Measurements from ENCODE around the gene B4GALNT3.

B4GALNT3 gene

GRCh38 chr12:499837-500458, 40.2 kb downstream of the B4GALNT3 start:
- Histone ChIP-seq H3K9ac (no peak overlapping the region), H3K9me3 (replicated peaks in 1 of 11) (no peaks in the 10 kb centered on the region), H4K20me1 (no peaks in the 10 kb centered on the region), H3K4me3 (no peak overlapping the region), H3K27me3 (no peaks in the 10 kb centered on the region), H3K4me1 (peaks cover 0 to 17% (median 0%) of the 10 kb centered on the region in 10 experiments; a peak in 6 of 20 replicates), H3K36me3 (no peaks in the 10 kb centered on the region), H3K27ac (no peak overlapping the region), H3K4me2 (no peak overlapping the region)
- TF ChIP-seq Cebpa-rat (IDR thresholded peaks at IDR 0.05): no peak

GRCh38 chr12:501722-502447, 42.1 kb downstream of the B4GALNT3 start:
- Histone ChIP-seq H3K4me2 (no peak overlapping the region), H3K9me3 (replicated peaks in 1 of 11) (no peaks in the 10 kb centered on the region), H4K20me1 (no peaks in the 10 kb centered on the region), H3K36me3 (no peaks in the 10 kb centered on the region), H3K27ac (no peak overlapping the region), H3K27me3 (no peaks in the 10 kb centered on the region), H3K9ac (no peak overlapping the region), H3K4me3 (no peak overlapping the region), H3K4me1 (peaks cover 0 to 17% (median 0%) of the 10 kb centered on the region in 10 experiments; a peak in 6 of 20 replicates)
- TF ChIP-seq Cebpa-rat (IDR thresholded peaks at IDR 0.05): no peak

- Histone ChIP-seq H3K9ac (no peak overlapping the region), H4K20me1 (no peaks in the 10 kb centered on the region), H3K4me3 (no peak overlapping the region), H3K4me2 (peak overlapping the region in 1 of 11 experiments; percentile 24; a peak in 1 of 22 replicates), H3K27ac (no peak overlapping the region), H3K27me3 (no peaks in the 10 kb centered on the region), H3K4me1 (peaks cover 0 to 13% (median 0%) of the 10 kb centered on the region in 10 experiments; a peak in 6 of 20 replicates), H3K9me3 (replicated peaks in 1 of 11) (no peaks in the 10 kb centered on the region), H3K36me3 (no peaks in the 10 kb centered on the region)
- TF ChIP-seq Cebpa-rat (IDR thresholded peaks at IDR 0.05): no peak
Measured at GRCh38 chr12:503111-503761, 43.5 kb downstream of the B4GALNT3 start.

GRCh38 chr12:505221-505620, 45.5 kb downstream of the B4GALNT3 start:
- H3K27me3 ChIP-seq: no peaks in the 10 kb centered on the region
- no peak overlapping the region for H3K4me3 ChIP-seq
- H3K27ac ChIP-seq: no peak overlapping the region
- no peaks in the 10 kb centered on the region for H3K9me3 ChIP-seq (replicated peaks in 1 of 11)
- no peak overlapping the region for H3K9ac ChIP-seq
- no peaks in the 10 kb centered on the region for H4K20me1 ChIP-seq
- H3K4me2 ChIP-seq: no peak overlapping the region
- no peak for TF ChIP-seq Cebpa-rat (IDR thresholded peaks at IDR 0.05)
- no peaks in the 10 kb centered on the region for H3K36me3 ChIP-seq
- peaks cover 11 to 23% (median 16%) of the 10 kb centered on the region in 10 experiments; a peak in 19 of 20 replicates for H3K4me1 ChIP-seq

- Histone ChIP-seq H3K27ac (no peak overlapping the region), H3K36me3 (no peaks in the 10 kb centered on the region), H3K9ac (no peak overlapping the region), H3K4me2 (no peak overlapping the region), H4K20me1 (no peaks in the 10 kb centered on the region), H3K27me3 (no peaks in the 10 kb centered on the region), H3K4me1 (peaks cover 11 to 23% (median 16%) of the 10 kb centered on the region in 10 experiments; a peak in 19 of 20 replicates), H3K9me3 (replicated peaks in 1 of 11) (no peaks in the 10 kb centered on the region), H3K4me3 (no peak overlapping the region)
- TF ChIP-seq Cebpa-rat (IDR thresholded peaks at IDR 0.05): no peak
Measured at GRCh38 chr12:507391-507796, 47.7 kb downstream of the B4GALNT3 start.

GRCh38 chr12:508145-508544, 48.4 kb downstream of the B4GALNT3 start:
- Histone ChIP-seq H3K4me2 (no peak overlapping the region), H3K27ac (no peak overlapping the region), H3K4me1 (peaks cover 11 to 20% (median 16%) of the 10 kb centered on the region in 10 experiments; a peak in 19 of 20 replicates), H3K4me3 (no peak overlapping the region), H3K9ac (no peak overlapping the region), H4K20me1 (no peaks in the 10 kb centered on the region), H3K27me3 (no peaks in the 10 kb centered on the region), H3K36me3 (no peaks in the 10 kb centered on the region), H3K9me3 (replicated peaks in 1 of 11) (no peaks in the 10 kb centered on the region; a peak in 1 of 22 replicates)
- TF ChIP-seq Cebpa-rat (IDR thresholded peaks at IDR 0.05): peak in 1 of 11 experiments; percentile 11; a peak in 1 of 22 replicates

- no peak overlapping the region for H3K27ac ChIP-seq
- TF ChIP-seq Cebpa-rat (IDR thresholded peaks at IDR 0.05): no peak
- no peaks in the 10 kb centered on the region for H3K27me3 ChIP-seq
- no peak overlapping the region for H3K9ac ChIP-seq
- no peaks in the 10 kb centered on the region for H3K36me3 ChIP-seq
- H3K4me1 ChIP-seq: peaks cover 11 to 17% (median 16%) of the 10 kb centered on the region in 10 experiments; a peak in 19 of 20 replicates
- peak overlapping the region in 10 of 11 experiments; percentile 33 to 64 (median 51); a peak in 20 of 22 replicates for H3K4me2 ChIP-seq
- no peak overlapping the region for H3K4me3 ChIP-seq
- peaks cover 0 to 3% (median 0%) of the 10 kb centered on the region in 11 experiments; a peak in 1 of 22 replicates for H3K9me3 ChIP-seq (replicated peaks in 1 of 11)
- no peaks in the 10 kb centered on the region for H4K20me1 ChIP-seq
Measured at GRCh38 chr12:508795-509194, 49.1 kb downstream of the B4GALNT3 start.

GRCh38 chr12:509500-509899, 49.8 kb downstream of the B4GALNT3 start:
- peaks cover 11 to 17% (median 16%) of the 10 kb centered on the region in 10 experiments; a peak in 19 of 20 replicates for H3K4me1 ChIP-seq
- no peak overlapping the region for H3K4me3 ChIP-seq
- no peaks in the 10 kb centered on the region for H3K36me3 ChIP-seq
- H4K20me1 ChIP-seq: no peaks in the 10 kb centered on the region
- H3K9me3 ChIP-seq (replicated peaks in 1 of 11): peaks cover 0 to 6% (median 0%) of the 10 kb centered on the region in 11 experiments; a peak in 1 of 22 replicates
- no peak overlapping the region for H3K27ac ChIP-seq
- H3K27me3 ChIP-seq: no peaks in the 10 kb centered on the region
- H3K9ac ChIP-seq: no peak overlapping the region
- TF ChIP-seq Cebpa-rat (IDR thresholded peaks at IDR 0.05): no peak
- H3K4me2 ChIP-seq: peak overlapping the region; percentile 33 to 64 (median 45); a peak in 21 of 22 replicates
